ENCODE data around the gene IQCN.
A peak's percentile ranks its signal among the peaks of the same experiment; 100 is the strongest.

Gene IQCN, protein sequence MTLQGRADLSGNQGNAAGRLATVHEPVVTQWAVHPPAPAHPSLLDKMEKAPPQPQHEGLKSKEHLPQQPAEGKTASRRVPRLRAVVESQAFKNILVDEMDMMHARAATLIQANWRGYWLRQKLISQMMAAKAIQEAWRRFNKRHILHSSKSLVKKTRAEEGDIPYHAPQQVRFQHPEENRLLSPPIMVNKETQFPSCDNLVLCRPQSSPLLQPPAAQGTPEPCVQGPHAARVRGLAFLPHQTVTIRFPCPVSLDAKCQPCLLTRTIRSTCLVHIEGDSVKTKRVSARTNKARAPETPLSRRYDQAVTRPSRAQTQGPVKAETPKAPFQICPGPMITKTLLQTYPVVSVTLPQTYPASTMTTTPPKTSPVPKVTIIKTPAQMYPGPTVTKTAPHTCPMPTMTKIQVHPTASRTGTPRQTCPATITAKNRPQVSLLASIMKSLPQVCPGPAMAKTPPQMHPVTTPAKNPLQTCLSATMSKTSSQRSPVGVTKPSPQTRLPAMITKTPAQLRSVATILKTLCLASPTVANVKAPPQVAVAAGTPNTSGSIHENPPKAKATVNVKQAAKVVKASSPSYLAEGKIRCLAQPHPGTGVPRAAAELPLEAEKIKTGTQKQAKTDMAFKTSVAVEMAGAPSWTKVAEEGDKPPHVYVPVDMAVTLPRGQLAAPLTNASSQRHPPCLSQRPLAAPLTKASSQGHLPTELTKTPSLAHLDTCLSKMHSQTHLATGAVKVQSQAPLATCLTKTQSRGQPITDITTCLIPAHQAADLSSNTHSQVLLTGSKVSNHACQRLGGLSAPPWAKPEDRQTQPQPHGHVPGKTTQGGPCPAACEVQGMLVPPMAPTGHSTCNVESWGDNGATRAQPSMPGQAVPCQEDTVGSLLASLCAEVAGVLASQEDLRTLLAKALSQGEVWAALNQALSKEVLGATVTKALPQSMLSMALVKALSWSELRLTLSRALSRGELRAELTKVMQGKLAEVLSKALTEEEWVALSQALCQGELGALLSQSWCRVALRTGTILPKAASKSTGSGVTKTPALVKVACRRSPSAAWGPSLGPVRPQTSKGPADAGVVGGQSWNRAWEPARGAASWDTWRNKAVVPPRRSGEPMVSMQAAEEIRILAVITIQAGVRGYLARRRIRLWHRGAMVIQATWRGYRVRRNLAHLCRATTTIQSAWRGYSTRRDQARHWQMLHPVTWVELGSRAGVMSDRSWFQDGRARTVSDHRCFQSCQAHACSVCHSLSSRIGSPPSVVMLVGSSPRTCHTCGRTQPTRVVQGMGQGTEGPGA (N-terminal part only)

GRCh38 chr19:18274219-18274780 lies at the start of gene IQCN:
Gene IQCN (minus strand): TSS chr19:18274452. CDS start chr19:18269478, 4,974 bp downstream.
- no peaks in the 10 kb centered on the region for H3K9me3 Mint-ChIP-seq
- H3K27me3 Mint-ChIP-seq, result no peaks in the 10 kb centered on the region
- H3K4me1 Mint-ChIP-seq, result peaks cover 37% of the 10 kb centered on the region
- H3K4me3 Mint-ChIP-seq, result no peak within 1 kb of the TSS
- peaks cover under 1% of the 10 kb centered on the region for H3K36me3 Mint-ChIP-seq
- H3K27ac Mint-ChIP-seq, result peak within 1 kb of the TSS; percentile 76

DNA sequence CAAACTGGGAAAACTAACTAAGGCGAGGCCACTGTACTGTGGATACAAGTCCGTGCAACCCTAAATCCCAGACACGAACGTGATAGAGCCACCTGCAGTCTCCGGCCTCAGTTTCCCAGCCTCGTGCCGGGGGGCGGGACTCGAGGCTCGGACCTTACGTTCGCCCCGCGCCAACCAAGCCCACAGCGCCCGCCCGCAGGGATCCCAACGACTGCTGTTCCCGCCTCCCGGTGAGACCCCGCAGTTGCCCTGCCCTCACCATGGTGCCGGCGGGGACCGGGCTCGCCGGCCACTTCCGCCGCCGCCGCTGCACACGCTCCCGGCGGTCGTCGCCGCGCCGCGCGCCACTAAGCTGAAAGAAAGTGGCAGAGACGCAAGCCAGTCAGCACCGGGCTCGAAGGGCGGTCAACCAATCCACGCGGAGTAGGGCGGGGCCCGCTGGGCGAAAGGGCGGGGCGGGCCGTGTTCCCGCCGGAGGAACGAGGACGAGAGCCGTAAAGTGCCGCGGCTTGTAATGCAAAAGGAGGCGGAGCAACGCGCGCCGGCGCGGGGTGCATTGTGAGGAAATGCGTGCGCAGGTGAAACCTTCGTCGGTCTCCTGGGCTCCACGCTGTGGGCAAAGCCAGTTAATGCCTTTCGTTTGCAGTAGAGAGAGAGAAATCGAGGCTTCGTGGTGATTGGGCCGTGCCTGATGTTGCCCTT lies 48.7 kb upstream of the IQCN start, which contains the start of gene LSM4:
TSS of gene LSM4 (minus strand) at position 318 of the 702 bp plus-strand sequence. CDS start at position 262, 56 bp downstream.
- H3K36me3 Mint-ChIP-seq, result peaks cover 6% of the 10 kb centered on the region
- peak within 1 kb of the TSS; percentile 96 for H3K27ac Mint-ChIP-seq
- H3K4me1 Mint-ChIP-seq, result peaks cover 53% of the 10 kb centered on the region

DNA sequence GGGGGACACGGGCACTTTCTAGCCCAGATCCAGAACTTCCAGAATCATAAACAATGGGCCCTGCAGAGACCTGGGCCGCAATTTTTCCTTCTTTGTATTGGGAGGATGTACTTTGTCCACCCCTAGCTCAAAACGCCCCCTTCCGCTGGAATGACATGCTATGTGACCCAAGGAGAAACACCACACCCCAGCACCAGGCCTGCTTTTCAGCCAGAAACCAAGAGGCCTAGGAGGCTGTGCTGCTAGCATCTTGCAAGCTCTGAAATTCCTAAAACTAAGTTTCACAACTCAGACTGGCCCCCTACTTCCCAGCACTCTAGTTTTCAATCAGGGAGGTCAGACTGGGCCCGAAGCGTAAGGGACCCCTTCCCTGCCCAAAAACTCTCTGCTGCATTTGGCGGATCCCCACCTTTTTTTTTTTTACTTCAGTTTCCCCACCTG lies 48.1 kb upstream of the IQCN start:
- peak overlapping the region; percentile 92 for H3K4me3 Mint-ChIP-seq
- H3K9me3 Mint-ChIP-seq, result no peaks in the 10 kb centered on the region
- H3K27me3 Mint-ChIP-seq, result no peaks in the 10 kb centered on the region
- peaks cover 6% of the 10 kb centered on the region for H3K36me3 Mint-ChIP-seq
- H3K27ac Mint-ChIP-seq, result peak overlapping the region; percentile 71
- peaks cover 58% of the 10 kb centered on the region for H3K4me1 Mint-ChIP-seq

More for the DNA sequence above, 48.7 kb upstream of the IQCN start, which contains the start of gene LSM4:
- Mint-ChIP-seq H3K27me3 (no peaks in the 10 kb centered on the region), H3K4me3 (peak within 1 kb of the TSS; percentile 92), H3K9me3 (no peaks in the 10 kb centered on the region)

DNA sequence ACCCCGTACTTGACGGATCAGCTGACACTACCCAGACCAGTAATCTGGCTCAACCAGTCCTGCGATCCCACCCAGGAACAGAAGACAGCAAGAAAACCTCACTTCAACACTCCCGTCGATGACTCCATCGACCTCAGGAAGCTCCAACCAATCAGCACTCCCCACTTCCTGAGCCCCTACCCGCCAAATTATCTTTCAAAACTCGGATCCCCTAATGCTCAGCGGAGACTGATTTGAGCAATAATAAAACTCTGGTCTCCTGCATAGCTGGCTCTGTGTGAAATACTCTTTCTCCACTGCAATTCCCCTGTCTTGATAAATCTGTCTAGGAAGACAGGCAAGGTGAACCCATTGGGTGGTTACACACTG lies 47.5 kb upstream of the IQCN start:
- Mint-ChIP-seq H3K9me3 (no peaks in the 10 kb centered on the region), H3K27ac (peak overlapping the region; percentile 71), H3K36me3 (peaks cover 6% of the 10 kb centered on the region), H3K4me1 (peaks cover 58% of the 10 kb centered on the region), H3K4me3 (peak overlapping the region; percentile 92), H3K27me3 (no peaks in the 10 kb centered on the region)

GRCh38 chr19:18320865-18321733 lies 46.8 kb upstream of the IQCN start:
- Mint-ChIP-seq H3K27ac (peak overlapping the region; percentile 71), H3K9me3 (no peaks in the 10 kb centered on the region), H3K36me3 (peaks cover 6% of the 10 kb centered on the region), H3K4me3 (peak overlapping the region; percentile 92), H3K4me1 (peaks cover 58% of the 10 kb centered on the region), H3K27me3 (no peaks in the 10 kb centered on the region)

DNA sequence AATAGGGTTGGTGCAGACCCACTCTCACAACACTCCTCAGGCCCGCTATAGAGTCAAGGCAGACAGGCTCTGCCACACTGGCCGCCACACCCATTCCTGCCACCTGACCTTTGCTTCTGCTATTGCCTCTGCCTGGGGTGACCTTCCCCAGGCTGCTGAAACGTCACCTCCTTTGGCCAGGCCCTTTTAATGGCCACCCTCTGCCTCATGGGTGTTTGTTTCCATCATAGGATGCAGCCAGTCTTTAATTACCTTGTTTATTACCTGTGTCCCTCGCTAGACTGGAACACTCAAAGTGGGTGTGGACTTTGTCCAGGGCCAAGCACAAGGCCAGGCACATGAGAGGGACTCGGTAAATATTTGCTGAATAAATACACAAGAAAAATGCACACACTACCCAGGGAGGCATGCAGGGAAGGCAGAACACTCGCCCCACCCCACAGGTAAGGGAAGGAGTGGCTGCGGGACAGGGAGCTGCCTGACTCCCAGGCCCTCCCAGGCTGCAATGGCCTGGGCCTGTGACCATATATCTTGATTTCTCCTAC lies 45.4 kb upstream of the IQCN start:
- Mint-ChIP-seq H3K27me3 (no peaks in the 10 kb centered on the region), H3K4me3 (peak overlapping the region; percentile 60), H3K36me3 (peaks cover 6% of the 10 kb centered on the region), H3K4me1 (peaks cover 65% of the 10 kb centered on the region), H3K27ac (peak overlapping the region; percentile 85), H3K9me3 (no peaks in the 10 kb centered on the region)

DNA sequence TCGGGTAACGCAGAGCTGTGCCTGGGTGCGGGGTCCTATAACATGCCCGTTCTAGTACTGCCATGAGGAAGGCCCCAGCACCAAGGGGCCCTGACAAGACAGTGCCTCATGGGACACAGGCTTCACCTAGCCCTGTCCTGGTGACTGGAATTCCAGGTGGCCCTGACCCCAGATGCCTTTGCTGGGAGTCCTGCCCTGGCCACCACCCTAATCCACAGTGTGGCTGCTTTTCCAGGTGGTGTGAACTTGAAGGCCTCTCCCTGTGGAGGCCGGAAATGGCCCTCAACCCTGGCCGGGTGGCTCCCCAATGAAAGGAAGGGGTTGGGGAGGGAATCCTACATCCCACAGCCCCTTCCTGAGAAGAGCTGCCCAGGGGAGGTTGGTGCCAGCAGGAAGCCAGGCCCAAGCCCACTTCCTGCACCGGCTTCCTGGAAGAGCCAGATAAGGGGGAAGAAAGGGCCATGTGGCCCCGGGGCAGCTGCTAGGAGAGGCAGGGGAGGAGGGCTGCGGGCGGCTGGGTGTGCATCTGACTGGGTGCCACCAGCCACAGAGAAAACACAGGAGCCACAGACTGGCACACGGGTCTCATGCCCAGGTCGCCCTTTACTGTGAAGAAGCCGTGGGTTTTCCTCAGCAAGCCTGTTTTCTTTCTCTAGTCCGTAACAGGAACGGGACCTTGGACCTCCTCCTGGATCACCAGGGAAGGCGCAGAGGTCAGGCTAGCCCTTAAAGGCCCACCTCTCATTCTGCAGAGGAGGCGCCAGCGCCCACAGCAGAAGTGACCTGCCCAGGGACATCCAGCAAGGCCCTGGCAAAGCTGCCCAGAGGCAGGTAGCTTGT lies 43.9 kb upstream of the IQCN start:
- Mint-ChIP-seq H3K9me3 (no peaks in the 10 kb centered on the region), H3K4me1 (peaks cover 54% of the 10 kb centered on the region), H3K27me3 (no peaks in the 10 kb centered on the region), H3K27ac (peak overlapping the region; percentile 94), H3K4me3 (peak overlapping the region; percentile 74), H3K36me3 (peaks cover 6% of the 10 kb centered on the region)

DNA sequence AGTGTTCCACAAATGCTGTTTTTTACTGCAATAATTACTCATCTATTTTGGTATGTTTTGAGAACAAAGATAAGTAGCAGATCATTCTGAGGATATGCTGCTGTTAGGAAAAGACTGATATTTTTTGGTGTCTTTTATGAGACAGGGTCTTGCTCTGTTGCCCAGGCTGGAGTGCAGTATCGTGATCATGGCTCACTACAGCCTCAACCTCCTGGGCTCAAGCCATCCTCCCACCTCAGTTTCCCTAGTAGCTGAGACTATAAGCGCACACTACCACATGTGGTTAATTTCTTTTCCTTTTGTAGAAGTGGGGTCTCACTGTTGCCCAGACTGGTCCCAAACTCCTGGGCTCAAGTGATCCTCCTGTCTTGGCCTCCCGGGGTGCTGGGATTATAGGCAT lies 39.1 kb upstream of the IQCN start:
- H3K27me3 Mint-ChIP-seq, result no peaks in the 10 kb centered on the region
- no peak overlapping the region for H3K27ac Mint-ChIP-seq
- H3K36me3 Mint-ChIP-seq, result no peaks in the 10 kb centered on the region
- H3K4me1 Mint-ChIP-seq, result peaks cover 15% of the 10 kb centered on the region
- no peak overlapping the region for H3K4me3 Mint-ChIP-seq
- no peaks in the 10 kb centered on the region for H3K9me3 Mint-ChIP-seq

GRCh38 chr19:18312092-18312534 lies 37.9 kb upstream of the IQCN start:
- H3K4me3 Mint-ChIP-seq, result no peak overlapping the region
- no peaks in the 10 kb centered on the region for H3K27me3 Mint-ChIP-seq
- peaks cover 13% of the 10 kb centered on the region for H3K4me1 Mint-ChIP-seq
- no peaks in the 10 kb centered on the region for H3K9me3 Mint-ChIP-seq
- no peak overlapping the region for H3K27ac Mint-ChIP-seq
- no peaks in the 10 kb centered on the region for H3K36me3 Mint-ChIP-seq

- Mint-ChIP-seq H3K4me1 (peaks cover 18% of the 10 kb centered on the region), H3K4me3 (no peak overlapping the region), H3K27ac (no peak overlapping the region), H3K36me3 (peaks cover 3% of the 10 kb centered on the region), H3K27me3 (no peaks in the 10 kb centered on the region), H3K9me3 (no peaks in the 10 kb centered on the region)
Observed at GRCh38 chr19:18311502-18312091, 37.3 kb upstream of the IQCN start.

DNA sequence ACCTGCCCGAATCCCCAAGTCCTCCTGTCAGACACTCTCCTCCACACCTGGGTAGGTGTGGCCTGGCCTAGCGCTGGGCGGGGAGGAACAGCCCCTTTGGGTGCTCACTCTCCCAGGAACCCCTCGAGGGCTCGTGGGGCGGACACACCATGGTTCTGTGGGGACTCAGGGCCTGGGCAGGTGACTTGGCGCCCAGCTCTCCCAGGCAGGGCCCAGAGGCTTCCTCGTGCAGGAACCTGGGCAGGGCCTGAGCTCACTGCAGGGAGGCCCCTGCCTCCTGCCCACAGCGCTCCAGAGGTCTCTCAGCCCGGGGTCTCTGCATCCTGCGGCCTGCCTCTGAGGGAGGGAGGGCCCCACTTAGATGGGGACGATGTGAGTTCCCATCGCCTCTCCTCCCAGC lies 36.7 kb upstream of the IQCN start:
- Mint-ChIP-seq H3K36me3 (peaks cover 3% of the 10 kb centered on the region), H3K4me1 (peaks cover 19% of the 10 kb centered on the region), H3K9me3 (no peaks in the 10 kb centered on the region), H3K27me3 (no peaks in the 10 kb centered on the region), H3K4me3 (no peak overlapping the region), H3K27ac (no peak overlapping the region)

- no peak overlapping the region for H3K27ac Mint-ChIP-seq
- peaks cover 17% of the 10 kb centered on the region for H3K4me1 Mint-ChIP-seq
- H3K27me3 Mint-ChIP-seq, result no peaks in the 10 kb centered on the region
- no peaks in the 10 kb centered on the region for H3K9me3 Mint-ChIP-seq
- H3K4me3 Mint-ChIP-seq, result no peak overlapping the region
- H3K36me3 Mint-ChIP-seq, result peaks cover 3% of the 10 kb centered on the region
Observed at GRCh38 chr19:18310118-18310909, 36.1 kb upstream of the IQCN start.

Measured in activated naive CD4-positive, alpha-beta T cell treated with anti-CD3 and anti-CD28 coated beads, Interleukin-2, amount 50 U/mL, for 24 hours (primary cell).